NCI-H460 (cell line): Measurements from ENCODE around the gene ARPC3. TPM values are rescaled to one million over a fixed set of nuclear protein-coding genes. Genes with fewer than 3 reads are reported as not detected.
A peak's percentile ranks its signal among the peaks of the same experiment; 100 is the strongest.
"Not testable (repeated sequence)": the region's sequence is repeated elsewhere in the genome, so short reads cannot be mapped to it uniquely, and the experiment has no call there.

ENCODE experiments used
- DNase-seq: peaks from one replicate; pipeline ENCODE4 v3.0.0-alpha.2; 2016; ENCODE audit warnings: low read depth; ENCODE audit errors: extremely low read depth
- small RNA-seq, 2 experiments: library from RNA; depleted of rRNA; stranded (forward); fragments of <200 nt; gene quantifications; one replicate each; pipeline ENCODE3, GENCODE V24; 2014
- total RNA-seq: library from RNA; depleted of rRNA; stranded (reverse); fragments of >200 nt; shearing (Covaris generic); gene quantifications from 2 replicates; pipeline ENCODE4 v1.2.3, GENCODE V29; 2014; rRNA removed

ARPC3 gene
- total RNA-seq, 1 experiment from 2014 or later: 222 TPM

GRCh38 chr12:110421159-110421661 is 28.9 kb downstream of the ARPC3 start:
- DNase-seq: no peak

GRCh38 chr12:110420644-110421043 is 29.5 kb downstream of the ARPC3 start:
- DNase-seq: not testable (repeated sequence)

- DNase-seq: not testable (repeated sequence)
Observed at GRCh38 chr12:110417113-110417512, 33.0 kb downstream of the ARPC3 start.

- DNase-seq: not testable (repeated sequence)
Observed at GRCh38 chr12:110410086-110410485, 40.1 kb downstream of the ARPC3 start.

GRCh38 chr12:110405126-110405662 is 44.9 kb downstream of the ARPC3 start:
- DNase-seq: not testable (repeated sequence)

DNA sequence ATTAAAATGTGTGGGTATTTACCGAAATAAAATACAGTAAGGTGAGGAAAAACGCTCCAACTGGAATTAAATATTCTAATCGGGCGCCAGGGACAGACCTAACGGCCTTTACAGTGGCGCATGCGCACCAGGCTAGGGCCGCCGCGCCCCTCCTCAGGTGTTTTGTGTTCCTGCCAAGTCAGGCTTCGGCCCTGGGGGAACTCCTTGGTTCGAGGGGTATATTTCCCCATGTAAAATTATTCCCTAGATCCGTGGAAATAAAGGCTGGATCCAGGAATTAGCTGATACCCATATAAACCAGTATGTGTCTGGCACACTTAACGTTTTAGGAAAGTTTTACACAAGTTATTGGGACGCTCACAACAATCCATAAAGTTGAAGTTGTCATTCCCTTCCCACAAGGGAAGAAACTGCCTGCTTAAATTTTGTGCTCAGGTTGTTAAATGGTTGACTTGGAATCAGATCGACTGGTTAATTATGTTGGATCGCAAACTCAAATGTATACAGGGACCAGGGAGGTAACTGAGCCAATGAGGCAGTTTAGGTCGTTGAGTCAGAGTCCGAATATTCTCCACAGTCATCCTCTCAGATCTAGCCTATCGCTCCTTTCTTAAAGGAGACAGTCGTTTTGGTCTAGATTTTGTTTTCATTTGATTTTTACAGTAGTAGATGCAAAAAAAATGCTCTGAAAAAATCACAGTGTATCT is 46.0 kb downstream of the ARPC3 start:
- peak; percentile 74 for DNase-seq

- peak; percentile 89 for DNase-seq
Observed at GRCh38 chr12:110403146-110403975, 46.8 kb downstream of the ARPC3 start, which contains the start of gene ANAPC7. TSS of gene ANAPC7 (minus strand) at chr12:110403708. CDS start at chr12:110403627, 81 bp downstream.

Small RNA genes within 50 kb of the gene (small RNA-seq; reads per million reads assigned to genes)
- 0 to 0.06 reads per million in 2 experiments for gene RF00278

Other genes with a start within 250 kb of the ARPC3 start
- gene ATP2A2, start 169.1 kb downstream of the ARPC3 start, total RNA-seq: 130 and 150 TPM in 2 replicates
- 80.5 and 87.7 TPM in 2 replicates for gene ANAPC7, start 46.6 kb downstream of the ARPC3 start, total RNA-seq
- 44.0 and 44.8 TPM in 2 replicates for gene GPN3, start 17.9 kb upstream of the ARPC3 start, total RNA-seq
- 46.4 and 48.1 TPM in 2 replicates for gene FAM216A, start 18.5 kb upstream of the ARPC3 start, total RNA-seq
- 74.1 and 87.8 TPM in 2 replicates for gene VPS29, start 51.8 kb upstream of the ARPC3 start, total RNA-seq
- 0.12 and 0.43 TPM in 2 replicates for gene RAD9B, start 52.0 kb upstream of the ARPC3 start, total RNA-seq
- 12.7 and 13.6 TPM in 2 replicates for gene PPTC7, start 133.0 kb upstream of the ARPC3 start, total RNA-seq
- 38.8 and 42.6 TPM in 2 replicates for gene TCTN1, start 163.8 kb upstream of the ARPC3 start, total RNA-seq
- 52.0 and 61.7 TPM in 2 replicates for gene HVCN1, start 238.8 kb upstream of the ARPC3 start, total RNA-seq